GM10266 (cell line): Measurements from ENCODE around the gene CDH4.

Experiments used
- DNase-seq: peaks from one replicate; pipeline ENCODE4 v3.0.0; 2012; ENCODE audit errors: extremely low spot score
- CTCF ChIP-seq: IDR thresholded peaks from 2 replicates; pipeline ENCODE4 v1.5.1; 2012; ENCODE audit warnings: mild to moderate bottlenecking, low read depth; ENCODE audit not compliant: control insufficient read depth, insufficient read depth; ENCODE audit errors: missing control alignments

CDH4 gene

GRCh38 chr20:61508301-61509096 lies 256.4 kb downstream of the CDH4 start:
- DNase-seq, result no peak

GRCh38 chr20:61510778-61511330 lies 258.8 kb downstream of the CDH4 start:
- no peak for TF ChIP-seq CTCF
- DNase-seq, result no peak

More at GRCh38 chr20:61508301-61509096, 256.4 kb downstream of the CDH4 start:
- TF ChIP-seq CTCF, result no peak

GRCh38 chr20:61512475-61512874 lies 260.4 kb downstream of the CDH4 start:
- TF ChIP-seq CTCF, result no peak
- DNase-seq, result no peak

DNA sequence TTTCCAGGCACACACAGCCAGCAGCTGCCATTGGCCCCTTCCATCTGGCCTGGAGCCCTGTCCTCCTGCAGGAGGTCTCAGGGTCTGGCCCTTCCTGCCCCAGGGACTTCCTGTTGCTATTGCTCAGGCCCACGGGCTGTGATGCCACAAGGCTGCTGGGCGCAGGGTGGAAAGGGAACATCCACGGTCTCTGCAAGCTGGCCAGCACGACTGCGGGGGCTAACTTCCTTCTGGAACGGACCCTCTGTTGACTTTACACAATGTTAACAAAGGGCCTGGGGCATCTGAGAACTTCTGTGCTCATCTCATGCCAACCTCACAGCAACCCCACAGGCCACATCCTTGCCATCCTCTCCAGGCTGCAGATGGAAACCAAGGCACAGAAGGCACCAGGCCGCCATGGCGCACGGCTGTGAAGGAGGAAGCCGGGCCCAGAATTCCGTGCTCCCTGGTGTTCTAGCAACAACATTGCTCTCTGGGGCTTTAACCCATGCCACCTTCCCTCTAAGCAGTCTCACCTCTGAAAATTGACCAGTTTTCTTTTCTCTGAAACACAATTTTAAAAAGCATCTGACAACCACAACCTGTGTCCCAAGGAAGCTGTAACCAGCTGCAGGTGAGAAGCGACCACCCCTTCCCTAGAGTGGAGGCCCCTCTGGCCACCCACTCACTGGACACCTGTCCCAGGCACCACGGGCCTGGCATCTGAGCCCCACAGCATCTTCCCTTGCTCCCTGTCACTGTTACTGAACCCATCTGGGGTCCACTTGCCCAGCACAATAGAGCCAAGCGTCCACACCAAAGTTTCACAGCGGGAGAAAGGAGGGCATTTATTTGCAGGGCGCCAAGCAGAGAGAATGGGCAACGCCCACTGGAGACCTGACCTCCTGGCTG lies 261.3 kb downstream of the CDH4 start:
- DNase-seq, result no peak

GRCh38 chr20:61514018-61514365 lies 261.9 kb downstream of the CDH4 start:
- no peak for DNase-seq
- TF ChIP-seq CTCF, result no peak

More for the DNA sequence above, 261.3 kb downstream of the CDH4 start:
- no peak for TF ChIP-seq CTCF

DNA sequence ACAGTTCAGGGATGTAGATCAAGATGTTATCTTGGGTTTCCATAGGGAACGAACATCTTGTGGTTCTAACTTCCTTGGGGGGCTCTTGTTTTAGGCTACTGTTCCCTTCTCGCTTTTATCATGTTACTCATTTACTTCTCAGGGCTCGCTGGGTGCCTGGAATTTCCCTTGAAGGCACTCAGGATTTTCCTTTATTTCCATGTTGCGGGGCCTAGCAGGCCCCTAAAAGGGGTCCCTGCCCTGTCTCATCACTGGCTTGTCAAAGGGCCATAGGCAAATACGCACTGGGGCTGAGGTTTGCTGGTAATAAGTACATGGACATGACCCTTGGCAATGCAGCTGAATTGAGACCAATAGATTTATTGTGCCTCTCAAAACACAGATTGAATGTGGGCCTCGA lies 262.3 kb downstream of the CDH4 start:
- DNase-seq, result no peak
- no peak for TF ChIP-seq CTCF
